Mesenchymal stem cell (in vitro differentiated cells and primary cell): ENCODE results near the gene POU2AF1.

Experiments used
- DNase-seq: peaks from one replicate; pipeline ENCODE4 v3.0.0-alpha.2; 2013
- H2AFZ ChIP-seq: one replicate; pipeline ENCODE4 v1.6.1; 2013; ENCODE audit warnings: low read depth, mild to moderate bottlenecking, control low read depth, inconsistent platforms, low read length, moderate library complexity
- H2AK5ac ChIP-seq: 2 replicates; pipeline ENCODE4 v1.6.1; 2013; ENCODE audit warnings: low read length, moderate library complexity, mild to moderate bottlenecking, inconsistent platforms; ENCODE audit not compliant: severe bottlenecking
- H2BK120ac ChIP-seq: one replicate; pipeline ENCODE4 v1.6.1; 2013; ENCODE audit warnings: low read depth, mild to moderate bottlenecking, inconsistent platforms, low read length, moderate library complexity
- H2BK12ac ChIP-seq, 2 experiments: one replicate each; pipeline ENCODE4 v1.6.1; 2013; ENCODE audit warnings: inconsistent platforms in 2 of 2, low read length in 2 of 2, mild to moderate bottlenecking in 2 of 2, moderate library complexity in 2 of 2, control low read depth in 1 of 2
- H2BK15ac ChIP-seq: one replicate; pipeline ENCODE4 v1.6.1; 2013; ENCODE audit warnings: mild to moderate bottlenecking, low read depth, inconsistent platforms; ENCODE audit not compliant: poor library complexity, severe bottlenecking
- H2BK5ac ChIP-seq: 2 replicates; pipeline ENCODE4 v1.6.1; 2013; ENCODE audit warnings: low read depth, mild to moderate bottlenecking, low read length, control low read depth, inconsistent platforms; ENCODE audit not compliant: poor library complexity, severe bottlenecking
- H3K14ac ChIP-seq, 2 experiments: one replicate each; pipeline ENCODE4 v1.6.1; 2013; ENCODE audit warnings: inconsistent platforms in 2 of 2, low read length in 2 of 2, control low read depth in 1 of 2, mild to moderate bottlenecking in 1 of 2, moderate library complexity in 1 of 2
- H3K18ac ChIP-seq, 2 experiments: one replicate each; pipeline ENCODE4 v1.6.1; 2013; ENCODE audit warnings: inconsistent platforms in 2 of 2, low read length in 2 of 2, control low read depth in 1 of 2, low read depth in 1 of 2, mild to moderate bottlenecking in 1 of 2
- H3K23ac ChIP-seq, 2 experiments: one replicate each; pipeline ENCODE4 v1.6.1; 2013; ENCODE audit warnings: inconsistent platforms in 2 of 2, low read length in 2 of 2, mild to moderate bottlenecking in 2 of 2, moderate library complexity in 2 of 2, control low read depth in 1 of 2
- H3K27ac ChIP-seq: 2 replicates; pipeline ENCODE4 v1.5.1; 2013; ENCODE audit warnings: mild to moderate bottlenecking, moderate library complexity, low read length, control low read depth, inconsistent platforms; ENCODE audit not compliant: poor library complexity, severe bottlenecking
- H3K27me3 ChIP-seq, 2 experiments: 2 replicates each; pipeline versions ENCODE4 v1.6.1 to v1.7.0; 2013; ENCODE audit warnings: low read length in 2 of 2, mild to moderate bottlenecking in 2 of 2, moderate library complexity in 2 of 2, control low read depth in 1 of 2, inconsistent platforms in 1 of 2; ENCODE audit not compliant: control insufficient read depth in 1 of 2, insufficient read depth in 1 of 2
- H3K36me3 ChIP-seq, 2 experiments: 2 replicates each; pipeline versions ENCODE4 v1.6.1 to v1.7.0; 2013; ENCODE audit warnings: low read length in 2 of 2, control low read depth in 1 of 2, inconsistent platforms in 1 of 2, low read depth in 1 of 2, mild to moderate bottlenecking in 1 of 2; ENCODE audit not compliant: insufficient read depth in 2 of 2, control insufficient read depth in 1 of 2
- H3K4ac ChIP-seq, 2 experiments: one replicate each; pipeline ENCODE4 v1.6.1; 2013; ENCODE audit warnings: inconsistent platforms in 2 of 2, low read length in 2 of 2, mild to moderate bottlenecking in 2 of 2, moderate library complexity in 2 of 2, control low read depth in 1 of 2, low read depth in 1 of 2
- H3K4me1 ChIP-seq: 2 replicates; pipeline ENCODE4 v1.6.1; 2013; ENCODE audit warnings: low read depth, low read length, control low read depth; ENCODE audit not compliant: control insufficient read depth, insufficient read depth
- H3K4me2 ChIP-seq: 2 replicates; pipeline ENCODE4 v1.6.1; 2013; ENCODE audit warnings: low read length, mild to moderate bottlenecking, inconsistent platforms; ENCODE audit not compliant: poor library complexity, severe bottlenecking
- H3K4me3 ChIP-seq, 2 experiments: 2 replicates each; pipeline versions ENCODE4 v1.5.1 to v1.7.0; 2013; ENCODE audit warnings: low read length in 2 of 2, mild to moderate bottlenecking in 2 of 2, control low read depth in 1 of 2, low read depth in 1 of 2; ENCODE audit not compliant: insufficient read depth in 1 of 2
- H3K79me1 ChIP-seq: replicated peaks from 2 replicates; pipeline ENCODE4 v1.6.1; 2013; ENCODE audit warnings: mild to moderate bottlenecking, control low read depth, low read length, inconsistent platforms; ENCODE audit not compliant: poor library complexity, severe bottlenecking
- H3K9ac ChIP-seq: 2 replicates; pipeline ENCODE4 v1.7.0; 2013; ENCODE audit warnings: mild to moderate bottlenecking, low read length, moderate library complexity
- H3K9me3 ChIP-seq: 2 replicates; pipeline ENCODE4 v1.7.0; 2013; ENCODE audit warnings: mild to moderate bottlenecking, low read length; ENCODE audit not compliant: control insufficient read depth
- H4K8ac ChIP-seq: one replicate; pipeline ENCODE4 v1.6.1; 2013; ENCODE audit warnings: inconsistent platforms, mild to moderate bottlenecking, low read length, moderate library complexity
- H4K91ac ChIP-seq: one replicate; pipeline ENCODE4 v1.6.1; 2013; ENCODE audit warnings: mild to moderate bottlenecking, low read length, inconsistent platforms
- WGBS: methylation state at CpG from one replicate; pipeline ENCODE4 v1.1.7; 2013; ENCODE audit warnings: mixed read lengths; 5-methylcytosine and 5-hydroxymethylcytosine counted together

The POU2AF1 gene

GRCh38 chr11:111364503-111364902 lies 14.6 kb downstream of the POU2AF1 start:
- no peak overlapping the region for H2BK15ac ChIP-seq
- no peaks in the 10 kb centered on the region for H3K9me3 ChIP-seq
- H3K4me1 ChIP-seq: no peaks in the 10 kb centered on the region
- no peak overlapping the region for H2BK120ac ChIP-seq
- no peaks in the 10 kb centered on the region for H3K79me1 ChIP-seq
- H3K36me3 ChIP-seq: no peaks in the 10 kb centered on the region
- H3K23ac ChIP-seq: no peak overlapping the region
- H2AK5ac ChIP-seq: no peak overlapping the region
- H3K27ac ChIP-seq: no peak overlapping the region
- no peak for DNase-seq
- no peak overlapping the region for H2BK12ac ChIP-seq
- H4K91ac ChIP-seq: no peak overlapping the region
- H3K4me3 ChIP-seq: no peak overlapping the region
- no peak overlapping the region for H3K4me2 ChIP-seq
- no CpG with 5 or more reads among the region's 3 CpGs for WGBS
- H2AFZ ChIP-seq: no peak overlapping the region
- H3K18ac ChIP-seq: no peak overlapping the region
- peaks cover 0 to 64% of the 10 kb centered on the region in 2 experiments for H3K27me3 ChIP-seq
- no peak overlapping the region for H3K4ac ChIP-seq
- no peak overlapping the region for H3K9ac ChIP-seq
- no peak overlapping the region for H4K8ac ChIP-seq
- H3K14ac ChIP-seq: no peak overlapping the region
- no peak overlapping the region for H2BK5ac ChIP-seq

DNA sequence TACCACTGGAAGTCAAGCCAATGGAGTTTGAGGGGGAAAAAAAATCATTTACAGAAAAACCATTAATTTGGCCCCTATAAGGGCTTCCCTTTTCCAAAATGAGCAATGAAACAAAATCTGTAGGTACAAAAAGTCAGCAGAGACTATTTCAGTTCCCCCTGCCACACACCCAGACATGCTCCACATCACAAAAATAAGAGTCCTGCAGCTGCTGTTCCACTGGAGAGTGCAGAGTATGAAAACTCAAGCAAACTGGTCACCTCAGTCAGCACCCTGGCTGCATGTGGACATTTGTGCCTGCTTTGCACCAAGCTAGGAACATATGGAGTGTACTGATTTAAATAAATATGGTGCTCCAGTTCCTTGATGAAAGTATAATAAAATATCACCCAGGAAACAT lies 15.1 kb downstream of the POU2AF1 start:
- no peak overlapping the region for H3K4me2 ChIP-seq
- no peak overlapping the region for H3K4me3 ChIP-seq
- H3K9ac ChIP-seq: no peak overlapping the region
- no peaks in the 10 kb centered on the region for H3K9me3 ChIP-seq
- H3K79me1 ChIP-seq: no peaks in the 10 kb centered on the region
- no peak overlapping the region for H2BK120ac ChIP-seq
- H2AFZ ChIP-seq: no peak overlapping the region
- no peak overlapping the region for H4K8ac ChIP-seq
- H2BK15ac ChIP-seq: no peak overlapping the region
- H4K91ac ChIP-seq: no peak overlapping the region
- no peak overlapping the region for H2BK5ac ChIP-seq
- H2BK12ac ChIP-seq: no peak overlapping the region
- H3K27me3 ChIP-seq: peaks cover 0 to 59% of the 10 kb centered on the region in 2 experiments
- DNase-seq: no peak
- no peak overlapping the region for H3K18ac ChIP-seq
- no peak overlapping the region for H3K23ac ChIP-seq
- no peak overlapping the region for H2AK5ac ChIP-seq
- no peaks in the 10 kb centered on the region for H3K4me1 ChIP-seq
- H3K4ac ChIP-seq: no peak overlapping the region
- no peaks in the 10 kb centered on the region for H3K36me3 ChIP-seq
- H3K14ac ChIP-seq: no peak overlapping the region
- H3K27ac ChIP-seq: no peak overlapping the region

DNA sequence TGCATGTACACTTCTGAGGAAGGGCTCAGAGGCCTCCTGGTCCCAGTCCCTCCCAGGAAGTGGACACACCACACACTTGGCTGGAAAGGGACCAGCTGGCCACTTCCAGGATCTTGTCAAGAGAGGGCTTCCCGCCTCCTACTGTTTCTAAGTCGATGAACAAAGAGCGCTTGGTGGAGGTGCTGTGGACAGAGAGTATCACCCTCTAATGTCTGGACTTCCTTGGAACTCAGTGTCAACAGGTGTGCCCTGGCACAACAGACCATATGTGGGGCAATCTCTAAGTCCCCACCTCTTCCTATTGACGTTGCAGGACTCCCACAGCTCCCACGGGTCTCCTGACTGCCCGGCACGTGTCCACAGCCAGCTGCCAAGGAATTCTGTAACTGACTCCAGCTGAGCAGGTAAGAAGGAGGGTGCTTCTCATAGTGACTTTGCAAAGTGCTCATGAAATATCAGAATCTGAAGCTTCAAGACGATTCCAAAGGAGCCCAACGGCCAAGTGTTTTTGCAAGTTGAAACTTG lies 16.1 kb downstream of the POU2AF1 start:
- no peak overlapping the region for H2AK5ac ChIP-seq
- H2AFZ ChIP-seq: no peak overlapping the region
- no peak overlapping the region for H3K27ac ChIP-seq
- WGBS: 83% methylated on average over 9 of the region's 9 CpGs
- H4K8ac ChIP-seq: no peak overlapping the region
- no peak overlapping the region for H2BK15ac ChIP-seq
- H3K4me3 ChIP-seq: no peak overlapping the region
- no peak overlapping the region for H3K4me2 ChIP-seq
- no peak overlapping the region for H3K14ac ChIP-seq
- H3K4me1 ChIP-seq: no peaks in the 10 kb centered on the region
- no peak overlapping the region for H2BK5ac ChIP-seq
- H3K27me3 ChIP-seq: peaks cover 0 to 48% of the 10 kb centered on the region in 2 experiments
- no peak overlapping the region for H2BK120ac ChIP-seq
- no peak overlapping the region for H3K18ac ChIP-seq
- no peak overlapping the region for H3K9ac ChIP-seq
- no peak overlapping the region for H4K91ac ChIP-seq
- DNase-seq: no peak
- H3K79me1 ChIP-seq: no peaks in the 10 kb centered on the region
- no peak overlapping the region for H3K23ac ChIP-seq
- no peak overlapping the region for H2BK12ac ChIP-seq
- H3K36me3 ChIP-seq: no peaks in the 10 kb centered on the region
- H3K9me3 ChIP-seq: no peaks in the 10 kb centered on the region
- no peak overlapping the region for H3K4ac ChIP-seq

GRCh38 chr11:111361874-111362273 lies 17.2 kb downstream of the POU2AF1 start:
- H3K36me3 ChIP-seq: no peaks in the 10 kb centered on the region
- no peak overlapping the region for H2BK12ac ChIP-seq
- no peak overlapping the region for H3K4ac ChIP-seq
- 91% methylated on average over 4 of the region's 6 CpGs for WGBS
- H3K4me3 ChIP-seq: peak overlapping the region in 1 of 2 experiments; percentile 30
- H3K27me3 ChIP-seq: peaks cover 0 to 41% of the 10 kb centered on the region in 2 experiments
- H3K9me3 ChIP-seq: no peaks in the 10 kb centered on the region
- no peak overlapping the region for H2BK120ac ChIP-seq
- H2AFZ ChIP-seq: no peak overlapping the region
- no peak overlapping the region for H3K18ac ChIP-seq
- H2BK15ac ChIP-seq: no peak overlapping the region
- H3K4me2 ChIP-seq: no peak overlapping the region
- no peak overlapping the region for H2BK5ac ChIP-seq
- H3K14ac ChIP-seq: no peak overlapping the region
- peak overlapping the region in 1 of 2 experiments; percentile 60 for H3K23ac ChIP-seq
- H4K91ac ChIP-seq: no peak overlapping the region
- no peak for DNase-seq
- no peak overlapping the region for H3K27ac ChIP-seq
- no peak overlapping the region for H4K8ac ChIP-seq
- no peak overlapping the region for H3K9ac ChIP-seq
- no peak overlapping the region for H2AK5ac ChIP-seq
- no peaks in the 10 kb centered on the region for H3K79me1 ChIP-seq
- H3K4me1 ChIP-seq: no peaks in the 10 kb centered on the region
